GM12878 (cell line): ENCODE measurements around the gene BMPR1B. TPM values are rescaled to one million over a fixed set of nuclear protein-coding genes. Genes with fewer than 3 reads are reported as not detected.

ENCODE experiments used
- ATAC-seq: fragments of 200-7000 bp; cut with Tn5 transposase; 3 replicates; pipeline ENCODE4 v1.9.1; 2020; ENCODE audit warnings: mild to moderate bottlenecking, moderate library complexity
- BruUV-seq: library from RNA; stranded (reverse); fragments of 400-500 nt; replicated peaks from 2 replicates; lab custom pipeline; 2021; lab: Mats Ljungman, UMichigan
- CTCF ChIA-PET: fragments of 300-600 bp; sonication (Branson Sonifier 250); formaldehyde crosslinking; extraction: SDS; loops from one replicate; lab custom pipeline; 2021; ENCODE audit warnings: inconsistent platforms; lab: Yijun Ruan, JAX
- POLR2A ChIA-PET: fragments of 350-600 bp; formaldehyde crosslinking; extraction: SDS; loops from one replicate; lab custom pipeline; 2021; ENCODE audit warnings: inconsistent platforms; lab: Charles Lee
- RAD21 ChIA-PET: fragments of 300-600 bp; sonication (Branson Sonifier 250); formaldehyde crosslinking; loops from one replicate; lab custom pipeline; 2023; ENCODE audit warnings: antibody characterized with exemption; ENCODE audit not compliant: unreplicated experiment; lab: Charles Lee
- SMC1A ChIA-PET: fragments of 300-600 bp; sonication (Branson Sonifier 250); formaldehyde crosslinking; loops from one replicate; lab custom pipeline; 2023; ENCODE audit not compliant: unreplicated experiment, uncharacterized antibody; lab: Charles Lee
- DNase-seq: peaks from one replicate; pipeline ENCODE4 v3.0.0-alpha.2; 2011; ENCODE audit warnings: low read depth, low spot score
- FAIRE-seq: peaks from 3 replicates; lab custom pipeline; 2011; peaks lifted over from hg19 to GRCh38; lab: Jason Lieb, UNC
- H2AFZ ChIP-seq: 2 replicates; pipeline ENCODE4 v1.6.0; 2011; ENCODE audit warnings: low read depth, low read length, control low read depth; ENCODE audit not compliant: control insufficient read depth
- H3K27ac ChIP-seq: 2 replicates; pipeline ENCODE4 v1.5.1; 2011; ENCODE audit warnings: control low read depth; ENCODE audit not compliant: control insufficient read depth, insufficient read depth
- H3K27me3 ChIP-seq, 2 experiments: replicated peaks in 1 of 2; 2 replicates each; pipeline versions ENCODE4 v1.6.0 to v1.6.1; 2011; ENCODE audit warnings: low read length in 1 of 2; ENCODE audit not compliant: control insufficient read depth in 2 of 2, insufficient read depth in 2 of 2
- H3K36me3 ChIP-seq, 2 experiments: 2 replicates each; pipeline ENCODE4 v1.5.1; 2011; ENCODE audit warnings: low read length in 1 of 2; ENCODE audit not compliant: control insufficient read depth in 2 of 2, insufficient read depth in 2 of 2
- H3K4me1 ChIP-seq: 2 replicates; pipeline ENCODE4 v1.6.1; 2011; ENCODE audit warnings: mild to moderate bottlenecking, low read length, moderate library complexity, mixed read lengths; ENCODE audit not compliant: control insufficient read depth, insufficient read depth
- H3K4me2 ChIP-seq: 2 replicates; pipeline ENCODE4 v1.6.0; 2011; ENCODE audit warnings: control low read depth; ENCODE audit not compliant: control insufficient read depth, insufficient read depth
- H3K4me3 ChIP-seq: fragments of 200-600 bp; sonication (generic); 2 replicates; pipeline ENCODE4 v1.5.1; 2016
- H3K79me2 ChIP-seq: 2 replicates; pipeline ENCODE4 v1.6.0; 2011; ENCODE audit warnings: low read length; ENCODE audit not compliant: control insufficient read depth, insufficient read depth
- H3K9ac ChIP-seq: 2 replicates; pipeline ENCODE4 v1.8.0; 2011; ENCODE audit warnings: low read length, control low read depth, mixed read lengths; ENCODE audit not compliant: control insufficient read depth, insufficient read depth
- H3K9me3 ChIP-seq: replicated peaks from 3 replicates; pipeline ENCODE4 v1.5.1; 2011; ENCODE audit warnings: mild to moderate bottlenecking, low read length; ENCODE audit not compliant: control insufficient read depth, insufficient read depth
- H4K20me1 ChIP-seq: 2 replicates; pipeline ENCODE4 v1.6.0; 2011; ENCODE audit not compliant: control insufficient read depth, insufficient read depth
- ATF7 ChIP-seq: fragments of 450-650 bp; IDR thresholded peaks from 2 replicates; pipeline ENCODE4 v1.6.1; 2016; ENCODE audit warnings: low read depth, mild to moderate bottlenecking
- BCL11A ChIP-seq: IDR thresholded peaks from 2 replicates; pipeline ENCODE4 v1.6.1; 2011; ENCODE audit warnings: low read depth, low read length
- BHLHE40 ChIP-seq, 2 experiments: fragments of 450-650 bp in 1 of 2; IDR thresholded peaks; 2 replicates each; pipeline ENCODE4 v1.6.1; 2011 to 2017; ENCODE audit warnings: low read depth in 2 of 2, borderline replicate concordance in 1 of 2, improper control_type of control experiment in 1 of 2, low read length in 1 of 2, mild to moderate bottlenecking in 1 of 2
- CBFB ChIP-seq: IDR thresholded peaks from 2 replicates; pipeline ENCODE4 v1.6.1; 2016; ENCODE audit warnings: antibody characterized with exemption, low read depth
- CREM ChIP-seq: IDR thresholded peaks from 2 replicates; pipeline ENCODE4 v1.6.1; 2014; ENCODE audit warnings: antibody characterized with exemption, low read depth
- IKZF1 ChIP-seq: fragments of 450-650 bp; conservative IDR thresholded peaks from 2 replicates; pipeline ENCODE4 v1.6.1; 2017; ENCODE audit warnings: antibody characterized with exemption, mild to moderate bottlenecking
- PAX8 ChIP-seq: fragments of 450-650 bp; IDR thresholded peaks from 2 replicates; pipeline ENCODE4 v1.6.1; 2017; ENCODE audit warnings: mild to moderate bottlenecking, moderate library complexity
- RBBP5 ChIP-seq: fragments of 200-600 bp; sonication (generic); conservative IDR thresholded peaks from 2 replicates; pipeline ENCODE4 v1.6.1; 2016
- SPI1 ChIP-seq: IDR thresholded peaks from 2 replicates; pipeline ENCODE4 v1.6.1; 2011; ENCODE audit warnings: low read depth, mild to moderate bottlenecking, low read length, moderate library complexity, borderline replicate concordance; ENCODE audit not compliant: insufficient read depth
- SREBF1 ChIP-seq: IDR thresholded peaks from 2 replicates; pipeline ENCODE4 v1.6.1; 2012; ENCODE audit warnings: mild to moderate bottlenecking, low read length
- TBL1XR1 ChIP-seq: IDR thresholded peaks from 2 replicates; pipeline ENCODE4 v1.6.1; 2012; ENCODE audit warnings: low read depth, low read length, improper control_type of control experiment
- TCF12 ChIP-seq: IDR thresholded peaks from 2 replicates; pipeline ENCODE4 v1.6.1; 2011; ENCODE audit warnings: low read depth, mild to moderate bottlenecking, low read length
- TCF3 ChIP-seq: IDR thresholded peaks from 2 replicates; pipeline ENCODE4 v1.6.1; 2012; ENCODE audit warnings: low read depth, mild to moderate bottlenecking, low read length, borderline replicate concordance; ENCODE audit not compliant: insufficient read depth
- WGBS: methylation state at CpG from one replicate; pipeline ENCODE4 v1.1.6; 2016; ENCODE audit warnings: low lambda C conversion rate; ENCODE audit not compliant: insufficient replicate concordance, insufficient coverage; ENCODE audit errors: missing lambda C conversion rate; 5-methylcytosine and 5-hydroxymethylcytosine counted together
- in situ Hi-C: fragments of 300-500 bp; cut with MboI; formaldehyde crosslinking; loops from 9 replicates; pipeline ENCODE4 v1.14.3; 2018; ENCODE audit warnings: mixed read lengths
- intact Hi-C: fragments of 100-400 bp; cut with micrococcal nuclease; formaldehyde crosslinking; loops from one replicate; pipeline ENCODE4 v1.14.2; 2022; ENCODE audit not compliant: unreplicated experiment
- polyA plus RNA-seq, 11 experiments: library from polyadenylated mRNA; depleted of rRNA in 4 of 11; unstranded in 6 of 11; stranded (reverse) in 5 of 11; fragments of >200 nt; fragmentation: Nextera tagmentation in 4 of 11; fragmentation: Illumina TruSeq in 1 of 11; extraction: Ambion mirVana in 4 of 11; extraction: Trizol in 1 of 11; gene quantifications; 1 replicate in 1 of 11; 2 replicates in 10 of 11; pipeline versions ENCODE4 v1.2.1 to v1.2.3, GENCODE V29; 2011 to 2016; ENCODE audit warnings: inconsistent platforms in 2 of 11, missing spikeins in 2 of 11, low read depth in 1 of 11
- total RNA-seq, 4 experiments: library from RNA; depleted of rRNA in 3 of 4; stranded (reverse); fragments of >200 nt in 3 of 4; fragmentation: Illumina TruSeq in 1 of 4; extraction: Trizol in 1 of 4; gene quantifications; 2 replicates each; pipeline versions ENCODE4 v1.2.1 to v1.2.3, GENCODE V29; 2013 to 2021
- TF ChIP-seq, protein P1 (sequence below): IDR thresholded peaks from 2 replicates; pipeline ENCODE4 v1.6.1; 2012; ENCODE audit warnings: mild to moderate bottlenecking, low read depth, low read length

Gene BMPR1B
- total and polyA plus RNA-seq, 10 of the 15 experiments (the other 5 are each of a cell fraction or from before 2014, with no cell fraction given): not detected

GRCh38 chr4:94979621-94980020 lies 221.9 kb downstream of the BMPR1B start:
- H3K9me3 ChIP-seq: no peaks in the 10 kb centered on the region
- no peak overlapping the region for H3K27ac ChIP-seq
- no peaks in the 10 kb centered on the region for H3K4me1 ChIP-seq
- H3K27me3 ChIP-seq: no peaks in the 10 kb centered on the region
- no peaks in the 10 kb centered on the region for H3K36me3 ChIP-seq
- ATAC-seq: no peak
- no peak overlapping the region for H3K4me2 ChIP-seq
- BruUV-seq: no TSS peak
- H3K79me2 ChIP-seq: no peaks in the 10 kb centered on the region
- CTCF ChIA-PET: no interaction called here
- intact Hi-C loops: no loop called here
- WGBS: 12% methylated on average over 5 of the region's 5 CpGs
- DNase-seq: no peak
- in situ Hi-C loops: no loop called here
- TF ChIP-seq RBBP5: no peak
- TF ChIP-seq SPI1: no peak
- no peak for TF ChIP-seq BHLHE40 (IDR thresholded peaks at IDR 0.05; ENCODE audit: borderline replicate concordance in 1 of 2, low read depth in 2 of 2, low read length in 1 of 2)
- no peak for TF ChIP-seq ATF7
- no peak for TF ChIP-seq TCF3
- no peak for TF ChIP-seq PAX8
- H3K9ac ChIP-seq: no peak overlapping the region
- SMC1A ChIA-PET: no interaction called here
- H2AFZ ChIP-seq: no peak overlapping the region
- no peaks in the 10 kb centered on the region for H4K20me1 ChIP-seq
- H3K4me3 ChIP-seq: no peak overlapping the region
- FAIRE-seq: no peak
- RAD21 ChIA-PET: no interaction called here
- POLR2A ChIA-PET: no interaction called here

DNA sequence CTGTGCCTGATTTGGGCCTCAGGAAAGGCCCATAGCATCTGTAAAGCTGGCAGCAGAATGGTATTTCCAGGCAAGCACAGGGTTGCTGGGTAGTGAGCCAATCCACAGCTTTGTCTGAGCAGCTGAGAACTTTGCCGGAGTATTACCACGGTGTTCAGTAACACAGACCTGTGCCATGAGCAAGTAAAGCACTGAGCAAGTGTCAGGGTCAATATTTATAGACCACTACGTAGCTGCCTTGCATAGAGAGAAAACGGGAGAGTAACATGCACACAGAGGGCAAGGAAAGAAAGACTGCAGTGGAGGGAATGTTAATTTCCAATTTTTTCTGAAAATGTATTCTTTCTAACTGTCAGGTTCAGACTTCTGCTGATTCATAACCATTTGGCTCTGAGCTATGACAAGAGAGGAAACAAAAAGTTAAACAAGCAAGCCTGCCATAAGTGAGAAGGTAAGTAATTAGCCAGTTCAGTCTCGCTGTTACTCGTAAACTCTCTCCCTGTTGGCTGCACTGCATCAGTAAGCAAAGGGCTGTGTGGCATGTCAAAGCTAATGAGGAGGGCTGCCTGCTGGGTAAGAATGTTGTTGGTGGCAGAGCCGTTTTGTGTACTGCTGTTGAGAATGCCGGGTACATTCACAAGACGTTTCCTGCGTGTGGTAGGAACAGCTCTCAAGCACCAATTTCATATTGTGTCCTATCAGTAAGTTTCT lies 238.1 kb downstream of the BMPR1B start:
- intact Hi-C loops (no loop called here), in situ Hi-C loops (no loop called here)
- ATAC-seq (no peak; the same call in 2 of the 3 replicates), FAIRE-seq (no peak), DNase-seq (no peak)
- WGBS: 2% methylated on average over 10 of the region's 10 CpGs
- no peak overlapping the region for H3K4me3 ChIP-seq
- no peaks in the 10 kb centered on the region for H3K36me3 ChIP-seq
- ChIA-PET SMC1A (interaction anchor here (0.6 to 1.7 kb wide), 4 partner anchors 19 to 1287 kb away, joined by 3 to 5 read pairs (median 3); no protein-coding TSS in a partner anchor), CTCF (no interaction called here), POLR2A (interaction anchor here (0.5 kb wide), 1 partner anchor 202 kb away, joined by 5 read pairs; no protein-coding TSS in a partner anchor), RAD21 (no interaction called here)
- no peaks in the 10 kb centered on the region for H3K27me3 ChIP-seq
- no peaks in the 10 kb centered on the region for H3K9me3 ChIP-seq
- H2AFZ ChIP-seq: no peak overlapping the region
- no peak overlapping the region for H3K27ac ChIP-seq
- H3K9ac ChIP-seq: no peak overlapping the region
- no peaks in the 10 kb centered on the region for H3K79me2 ChIP-seq
- no TSS peak for BruUV-seq
- H3K4me2 ChIP-seq: no peak overlapping the region
- H4K20me1 ChIP-seq: no peaks in the 10 kb centered on the region
- no peaks in the 10 kb centered on the region for H3K4me1 ChIP-seq
- TF ChIP-seq, protein P1, sequence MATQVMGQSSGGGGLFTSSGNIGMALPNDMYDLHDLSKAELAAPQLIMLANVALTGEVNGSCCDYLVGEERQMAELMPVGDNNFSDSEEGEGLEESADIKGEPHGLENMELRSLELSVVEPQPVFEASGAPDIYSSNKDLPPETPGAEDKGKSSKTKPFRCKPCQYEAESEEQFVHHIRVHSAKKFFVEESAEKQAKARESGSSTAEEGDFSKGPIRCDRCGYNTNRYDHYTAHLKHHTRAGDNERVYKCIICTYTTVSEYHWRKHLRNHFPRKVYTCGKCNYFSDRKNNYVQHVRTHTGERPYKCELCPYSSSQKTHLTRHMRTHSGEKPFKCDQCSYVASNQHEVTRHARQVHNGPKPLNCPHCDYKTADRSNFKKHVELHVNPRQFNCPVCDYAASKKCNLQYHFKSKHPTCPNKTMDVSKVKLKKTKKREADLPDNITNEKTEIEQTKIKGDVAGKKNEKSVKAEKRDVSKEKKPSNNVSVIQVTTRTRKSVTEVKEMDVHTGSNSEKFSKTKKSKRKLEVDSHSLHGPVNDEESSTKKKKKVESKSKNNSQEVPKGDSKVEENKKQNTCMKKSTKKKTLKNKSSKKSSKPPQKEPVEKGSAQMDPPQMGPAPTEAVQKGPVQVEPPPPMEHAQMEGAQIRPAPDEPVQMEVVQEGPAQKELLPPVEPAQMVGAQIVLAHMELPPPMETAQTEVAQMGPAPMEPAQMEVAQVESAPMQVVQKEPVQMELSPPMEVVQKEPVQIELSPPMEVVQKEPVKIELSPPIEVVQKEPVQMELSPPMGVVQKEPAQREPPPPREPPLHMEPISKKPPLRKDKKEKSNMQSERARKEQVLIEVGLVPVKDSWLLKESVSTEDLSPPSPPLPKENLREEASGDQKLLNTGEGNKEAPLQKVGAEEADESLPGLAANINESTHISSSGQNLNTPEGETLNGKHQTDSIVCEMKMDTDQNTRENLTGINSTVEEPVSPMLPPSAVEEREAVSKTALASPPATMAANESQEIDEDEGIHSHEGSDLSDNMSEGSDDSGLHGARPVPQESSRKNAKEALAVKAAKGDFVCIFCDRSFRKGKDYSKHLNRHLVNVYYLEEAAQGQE: no peak
- TF ChIP-seq CREM: no peak
- no peak for TF ChIP-seq CBFB
- no peak for TF ChIP-seq SREBF1
- TF ChIP-seq TCF12: no peak
- TF ChIP-seq BCL11A: no peak
- no peak for TF ChIP-seq TBL1XR1
- no peak for TF ChIP-seq IKZF1
